GM18526 (cell line): ENCODE data around the gene NEURL1.

ENCODE experiments used
- POLR2A ChIP-seq: IDR thresholded peaks from 3 replicates; pipeline ENCODE4 v1.6.1; 2011; ENCODE audit not compliant: insufficient read length; ENCODE audit errors: extremely low read depth

NEURL1 gene

GRCh38 chr10:103571656-103571975, 78.1 kb downstream of the NEURL1 start:
- TF ChIP-seq POLR2A = no peak

- no peak for TF ChIP-seq POLR2A
Observed at GRCh38 chr10:103572347-103573204, 79.1 kb downstream of the NEURL1 start.

DNA sequence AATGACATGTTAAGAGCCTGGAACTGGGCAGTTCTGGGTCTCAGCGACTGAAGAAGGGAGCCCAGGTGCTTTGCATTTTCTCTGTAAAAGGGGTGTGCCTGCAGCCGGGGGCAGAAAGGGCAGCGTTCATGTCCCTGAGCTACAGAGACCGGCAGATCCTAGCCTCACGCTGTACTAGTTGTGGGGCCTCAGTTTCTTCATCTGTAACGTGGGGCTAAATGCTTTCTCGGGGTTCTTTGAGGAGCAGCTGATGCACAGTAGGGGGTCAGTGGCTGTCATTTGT, 79.6 kb downstream of the NEURL1 start:
- no peak for TF ChIP-seq POLR2A

DNA sequence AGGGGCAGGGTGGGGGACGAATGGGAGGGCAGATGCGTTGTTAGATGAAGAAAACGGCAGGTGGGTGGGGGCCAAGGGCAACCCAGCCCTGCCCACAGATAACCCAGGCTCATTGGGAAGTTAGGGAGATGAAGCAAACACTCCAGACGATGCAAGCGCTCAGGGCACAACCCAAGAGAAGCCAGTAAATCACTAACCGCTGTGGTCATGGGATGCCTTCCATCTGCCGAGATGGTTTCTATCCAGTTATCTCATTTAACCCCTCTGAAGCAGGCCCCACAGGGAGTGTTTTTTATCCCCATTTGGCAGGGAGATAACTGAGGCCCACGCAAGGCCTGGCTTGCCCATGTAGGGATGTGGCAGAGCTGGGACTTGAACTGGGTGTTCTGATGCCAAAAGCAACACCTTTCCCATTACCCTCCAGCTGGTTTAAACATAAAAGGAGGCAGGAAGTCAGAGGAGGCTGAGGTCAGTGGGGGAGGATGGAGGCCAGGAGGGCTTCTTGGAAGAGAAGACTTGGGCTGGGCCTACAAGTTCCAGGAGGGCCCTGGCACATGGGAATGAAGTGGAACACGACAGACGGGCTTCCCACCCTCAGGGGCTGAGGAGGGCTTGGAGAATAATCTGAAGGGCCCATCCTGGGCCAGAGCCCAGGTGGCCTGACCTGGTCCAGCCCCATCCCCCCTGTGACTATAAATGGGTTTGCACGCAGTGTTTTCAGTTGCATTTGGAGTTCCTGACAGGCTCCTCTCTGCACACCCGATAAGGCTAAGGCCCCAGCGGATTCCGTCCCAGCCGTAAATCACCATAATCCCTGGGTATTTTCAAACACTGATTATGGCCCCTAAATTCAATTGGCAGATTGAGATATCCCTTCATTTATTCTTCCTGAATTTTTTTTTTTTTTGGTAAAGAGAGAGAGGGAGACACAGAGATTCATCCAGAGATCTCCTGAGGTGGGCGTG, 80.9 kb downstream of the NEURL1 start:
- no peak for TF ChIP-seq POLR2A

- TF ChIP-seq POLR2A = no peak
Observed at GRCh38 chr10:103575416-103576075, 82.0 kb downstream of the NEURL1 start.

DNA sequence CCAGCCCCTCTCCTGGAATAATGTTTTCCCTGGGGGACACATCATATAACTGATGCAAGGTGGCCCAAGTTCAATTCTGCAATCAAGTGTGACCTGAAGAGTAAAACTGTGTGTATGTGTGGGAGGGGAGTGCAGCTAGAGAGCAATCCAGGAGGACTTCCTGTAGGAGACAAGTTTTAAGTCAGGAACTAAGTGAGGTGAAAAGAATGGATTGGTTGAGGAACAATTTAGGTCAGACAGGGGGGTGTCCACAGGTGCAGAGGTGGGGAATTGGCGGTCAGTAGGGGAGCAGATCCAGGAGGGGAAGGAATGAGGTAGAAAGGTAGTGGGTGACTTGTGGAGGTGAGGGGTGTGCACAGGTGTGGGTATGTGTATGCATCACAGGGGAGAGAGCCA, 82.6 kb downstream of the NEURL1 start:
- TF ChIP-seq POLR2A = no peak

GRCh38 chr10:103576862-103577261, 83.4 kb downstream of the NEURL1 start:
- no peak for TF ChIP-seq POLR2A

DNA sequence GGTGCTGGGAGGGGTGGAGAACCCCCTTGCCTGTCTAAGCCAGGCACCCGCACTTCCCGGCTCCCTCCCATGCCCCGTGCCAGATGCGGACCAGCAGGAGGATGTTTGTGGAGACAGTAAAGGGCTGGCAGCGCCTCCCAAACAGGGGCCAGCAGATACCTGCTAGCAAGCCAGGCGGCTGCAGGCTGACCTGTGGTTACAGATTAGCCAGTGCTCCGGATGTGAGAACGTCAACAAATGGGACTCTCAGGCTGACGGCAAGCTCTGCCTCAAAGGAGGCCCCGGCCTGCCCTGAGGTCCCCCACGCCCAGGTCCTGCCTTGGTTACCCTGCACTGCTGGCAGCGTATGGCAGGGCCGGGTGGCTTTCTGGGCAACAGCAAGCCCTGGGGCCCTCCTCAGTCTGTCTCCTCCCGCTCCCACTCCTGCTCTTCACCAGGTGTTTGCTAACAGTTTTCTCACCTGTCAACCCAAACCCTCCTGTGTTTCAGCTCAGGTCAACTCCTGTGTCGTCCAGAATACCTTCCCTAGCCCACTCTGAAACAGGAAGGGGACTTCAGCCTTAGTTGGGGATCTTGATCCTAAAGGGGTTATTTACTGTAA, 85.4 kb downstream of the NEURL1 start:
- no peak for TF ChIP-seq POLR2A

GRCh38 chr10:103580011-103580410, 86.5 kb downstream of the NEURL1 start:
- no peak for TF ChIP-seq POLR2A

GRCh38 chr10:103580430-103580829, 86.9 kb downstream of the NEURL1 start:
- TF ChIP-seq POLR2A = no peak

- no peak for TF ChIP-seq POLR2A
Observed at GRCh38 chr10:103581499-103581898, 88.0 kb downstream of the NEURL1 start.

- TF ChIP-seq POLR2A = no peak
Observed at GRCh38 chr10:103582331-103583123, 89.0 kb downstream of the NEURL1 start.

DNA sequence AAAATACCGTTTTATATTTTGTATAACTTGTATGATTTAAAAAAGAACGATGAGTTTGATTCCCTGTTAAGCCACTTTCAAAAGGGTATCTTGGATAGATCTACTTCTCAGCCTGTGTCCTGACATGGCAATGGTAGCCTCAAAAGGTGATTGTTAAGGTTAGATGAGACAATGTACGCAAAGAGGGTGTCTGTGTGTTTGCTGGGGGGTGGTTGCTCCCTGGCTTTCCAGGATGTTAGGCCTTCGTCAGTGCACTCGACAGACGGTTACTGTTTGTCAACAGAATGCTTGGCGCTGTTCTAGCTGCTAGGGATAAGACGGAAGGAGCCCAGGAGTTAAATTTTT, 90.3 kb downstream of the NEURL1 start:
- TF ChIP-seq POLR2A = no peak

- no peak for TF ChIP-seq POLR2A
Observed at GRCh38 chr10:103584216-103585010, 90.9 kb downstream of the NEURL1 start.

DNA sequence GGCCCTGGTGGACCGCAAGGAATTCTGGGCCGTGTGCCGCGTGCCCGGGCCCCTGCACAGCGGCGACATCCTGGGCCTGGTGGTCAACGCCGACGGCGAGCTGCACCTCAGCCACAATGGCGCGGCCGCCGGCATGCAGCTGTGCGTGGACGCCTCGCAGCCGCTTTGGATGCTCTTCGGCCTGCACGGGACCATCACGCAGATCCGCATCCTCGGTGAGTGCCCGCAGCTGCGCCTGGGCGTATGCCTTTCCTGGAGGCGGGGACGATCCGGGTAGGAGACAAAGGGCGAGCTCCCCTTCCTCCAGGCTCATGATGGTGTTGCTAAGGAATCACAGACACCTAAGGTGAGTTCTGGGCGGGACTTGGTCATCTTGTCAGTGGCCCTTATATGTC, 91.5 kb downstream of the NEURL1 start:
- TF ChIP-seq POLR2A = no peak
